HCEC 1CT (cell line): ENCODE data around the gene BNC1.

ENCODE experiments used
- DNase-seq: peaks from one replicate; pipeline ENCODE4 v3.0.0-alpha.2; 2017

BNC1 gene, protein sequence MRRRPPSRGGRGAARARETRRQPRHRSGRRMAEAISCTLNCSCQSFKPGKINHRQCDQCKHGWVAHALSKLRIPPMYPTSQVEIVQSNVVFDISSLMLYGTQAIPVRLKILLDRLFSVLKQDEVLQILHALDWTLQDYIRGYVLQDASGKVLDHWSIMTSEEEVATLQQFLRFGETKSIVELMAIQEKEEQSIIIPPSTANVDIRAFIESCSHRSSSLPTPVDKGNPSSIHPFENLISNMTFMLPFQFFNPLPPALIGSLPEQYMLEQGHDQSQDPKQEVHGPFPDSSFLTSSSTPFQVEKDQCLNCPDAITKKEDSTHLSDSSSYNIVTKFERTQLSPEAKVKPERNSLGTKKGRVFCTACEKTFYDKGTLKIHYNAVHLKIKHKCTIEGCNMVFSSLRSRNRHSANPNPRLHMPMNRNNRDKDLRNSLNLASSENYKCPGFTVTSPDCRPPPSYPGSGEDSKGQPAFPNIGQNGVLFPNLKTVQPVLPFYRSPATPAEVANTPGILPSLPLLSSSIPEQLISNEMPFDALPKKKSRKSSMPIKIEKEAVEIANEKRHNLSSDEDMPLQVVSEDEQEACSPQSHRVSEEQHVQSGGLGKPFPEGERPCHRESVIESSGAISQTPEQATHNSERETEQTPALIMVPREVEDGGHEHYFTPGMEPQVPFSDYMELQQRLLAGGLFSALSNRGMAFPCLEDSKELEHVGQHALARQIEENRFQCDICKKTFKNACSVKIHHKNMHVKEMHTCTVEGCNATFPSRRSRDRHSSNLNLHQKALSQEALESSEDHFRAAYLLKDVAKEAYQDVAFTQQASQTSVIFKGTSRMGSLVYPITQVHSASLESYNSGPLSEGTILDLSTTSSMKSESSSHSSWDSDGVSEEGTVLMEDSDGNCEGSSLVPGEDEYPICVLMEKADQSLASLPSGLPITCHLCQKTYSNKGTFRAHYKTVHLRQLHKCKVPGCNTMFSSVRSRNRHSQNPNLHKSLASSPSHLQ

DNA sequence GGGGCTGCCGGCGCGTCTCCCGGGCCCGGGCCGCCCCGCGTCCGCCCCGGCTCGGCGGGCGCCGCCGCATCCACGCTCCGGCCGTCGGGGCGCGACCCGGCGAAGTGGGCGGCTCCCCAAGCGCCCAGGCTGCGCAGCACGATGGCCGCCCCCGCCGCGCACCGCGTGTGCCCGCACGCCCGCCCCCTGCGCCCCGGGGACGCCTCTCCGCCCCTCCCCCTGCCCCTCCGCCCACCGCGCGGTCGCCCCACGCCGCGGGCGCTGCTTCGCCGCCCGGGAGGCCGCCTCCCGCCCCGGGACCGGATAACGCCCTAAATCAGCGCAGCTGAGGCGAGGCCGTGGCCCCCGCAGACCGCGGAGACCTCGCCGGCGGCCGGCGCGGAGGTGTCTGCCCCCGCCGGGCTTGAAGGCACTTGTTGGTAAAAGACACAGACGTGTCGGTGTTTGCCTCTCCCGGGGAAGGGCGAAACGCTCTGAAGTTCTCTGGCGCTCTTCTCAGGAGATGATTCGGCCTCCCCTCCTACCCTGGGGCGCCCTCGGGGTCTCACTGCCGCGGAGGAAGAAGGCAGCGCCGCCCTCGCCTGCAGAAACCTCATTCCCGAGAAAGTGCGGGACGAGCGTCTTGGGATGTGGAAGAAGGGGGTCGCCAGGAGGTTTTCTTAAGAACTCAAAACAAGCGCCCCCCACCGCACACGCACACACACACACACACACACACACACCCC lies at the start of gene BNC1:
Gene BNC1 (minus strand): TSS at position 106 of the 725 bp plus-strand sequence. CDS start 36 bp downstream, at position 70.
- DNase-seq: no peak

DNA sequence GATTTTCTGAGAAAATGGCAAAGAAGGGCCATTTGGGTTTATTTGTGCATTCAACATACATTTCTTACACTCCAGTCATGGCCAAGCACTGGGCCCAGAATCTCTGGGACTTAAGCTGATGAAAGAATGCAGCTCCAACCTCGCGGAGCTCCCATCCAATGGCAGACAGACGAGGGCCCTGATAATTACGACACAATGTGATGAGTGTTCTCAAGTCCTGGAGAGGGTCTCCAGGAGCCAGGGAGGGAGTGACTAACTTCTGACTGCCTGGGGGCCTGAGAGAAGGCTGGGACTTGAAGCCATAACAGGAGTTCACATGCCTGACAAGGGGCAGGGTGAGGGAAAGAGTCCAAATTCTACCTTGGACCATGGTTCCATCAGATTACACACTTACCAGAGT lies 42.6 kb upstream of the BNC1 start:
- DNase-seq: no peak

DNA sequence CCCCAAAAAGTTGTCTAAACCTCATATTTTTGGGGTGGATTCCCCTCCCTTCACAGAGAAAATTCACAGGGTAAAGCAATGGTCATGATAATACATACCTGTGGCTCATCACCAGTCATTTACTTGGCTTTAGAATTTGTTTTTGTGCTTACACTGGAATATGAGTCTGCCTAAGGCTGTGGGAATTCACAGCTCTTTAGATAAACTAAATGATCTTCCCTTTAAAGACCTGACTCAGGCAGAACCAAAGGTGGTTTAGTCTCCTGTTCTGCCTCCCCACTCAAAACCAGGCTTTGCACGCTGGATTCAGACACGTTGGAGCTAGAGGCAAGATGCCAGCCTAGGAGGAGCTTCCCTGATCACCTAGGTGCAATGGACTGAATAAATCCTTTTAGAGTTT lies 40.3 kb upstream of the BNC1 start:
- DNase-seq: no peak

DNA sequence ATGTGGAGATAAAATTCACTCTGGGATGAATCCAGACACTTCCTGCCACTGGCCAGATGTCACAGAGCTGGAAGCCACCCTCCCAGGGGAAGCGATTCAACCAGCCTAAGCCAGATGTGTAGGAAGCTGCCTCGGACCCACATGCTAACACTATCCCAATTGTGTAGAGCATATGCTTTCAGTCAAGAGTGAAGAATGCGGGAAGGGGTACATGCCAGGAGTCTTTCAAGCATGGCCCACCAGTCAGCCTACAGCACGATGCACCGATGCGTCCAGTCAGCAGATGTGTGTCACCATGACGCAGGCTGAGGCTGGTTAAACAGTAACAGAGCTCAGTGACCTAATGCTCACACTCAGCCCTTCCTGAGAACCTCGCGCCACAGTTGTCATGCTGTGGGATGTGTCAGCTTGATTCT lies 38.8 kb upstream of the BNC1 start:
- peak; percentile 94 for DNase-seq

DNA sequence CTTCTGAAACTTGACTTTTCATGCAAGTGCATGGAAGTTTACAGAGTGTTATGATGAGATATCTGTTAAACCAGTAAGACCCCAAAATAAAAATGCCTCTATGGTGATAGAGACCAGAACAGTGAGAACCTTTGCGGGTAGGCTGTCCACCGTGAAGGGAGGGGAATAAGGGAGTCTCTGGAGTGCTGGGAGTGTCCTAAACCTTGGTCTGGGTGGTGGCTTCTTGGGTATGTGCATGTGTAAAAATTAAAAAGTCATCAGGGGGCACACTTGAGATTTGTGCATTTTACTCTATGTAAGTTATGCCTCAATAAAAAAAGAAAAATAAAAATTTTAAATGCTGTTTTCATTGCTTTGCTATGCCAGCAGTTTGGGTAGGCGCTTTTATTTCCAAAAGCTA lies 38.2 kb upstream of the BNC1 start:
- no peak for DNase-seq

DNA sequence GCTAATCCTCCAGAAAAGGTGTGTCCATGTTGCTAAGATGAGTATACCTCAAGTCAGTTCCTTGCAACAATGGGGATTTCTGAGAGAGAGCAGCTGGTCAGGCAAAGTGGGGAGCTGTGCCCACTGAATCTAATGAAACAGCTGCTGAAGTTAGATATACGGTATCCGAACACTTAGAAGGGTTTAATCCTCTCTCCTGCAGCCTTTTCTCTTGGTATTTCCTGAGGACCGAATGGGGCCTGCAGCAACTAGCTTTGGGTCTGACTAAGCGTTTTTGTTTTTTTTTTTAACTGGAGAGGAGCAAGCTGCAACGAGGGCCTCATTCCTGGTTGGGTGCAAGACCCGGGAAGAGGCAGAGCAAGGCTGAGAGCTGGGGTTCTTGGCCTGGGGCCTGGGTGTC lies 37.6 kb upstream of the BNC1 start:
- DNase-seq: peak; percentile 59

DNA sequence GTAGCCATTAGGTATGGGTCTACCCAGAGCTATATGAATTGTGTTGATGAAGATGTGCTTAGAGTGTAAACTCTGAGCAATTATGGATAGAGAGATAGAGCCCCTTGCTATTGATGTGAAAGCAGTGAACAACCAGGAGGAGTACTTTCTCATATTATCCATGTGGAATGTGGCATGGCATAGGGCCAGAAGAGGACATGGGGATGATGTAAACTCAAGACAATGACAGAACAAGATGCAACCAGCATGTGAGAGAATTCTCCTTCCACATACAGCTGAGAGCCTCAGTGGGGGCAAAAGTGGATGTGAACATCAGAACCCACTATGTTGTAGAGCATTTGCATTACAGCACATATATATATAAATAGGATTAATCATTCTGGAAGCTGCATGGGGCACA lies 36.4 kb upstream of the BNC1 start:
- no peak for DNase-seq

DNA sequence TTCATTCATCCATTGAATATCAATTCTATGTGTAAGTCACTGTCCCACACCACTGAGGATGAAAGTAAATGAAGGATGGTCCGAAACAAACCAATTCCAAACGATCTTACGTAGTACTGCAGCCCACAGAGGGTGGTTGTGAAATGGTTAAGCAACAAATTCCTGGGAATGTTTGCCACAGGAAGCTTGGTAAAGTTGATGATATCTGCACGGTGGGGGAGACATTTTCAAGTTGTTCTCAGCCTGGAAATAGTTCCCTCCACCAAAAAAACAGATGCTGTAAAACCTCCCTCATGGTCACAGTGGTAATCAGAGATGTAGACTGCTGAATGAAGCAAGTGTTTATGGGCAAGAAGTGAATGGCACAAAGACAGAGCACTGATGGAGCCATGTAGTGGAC lies 35.9 kb upstream of the BNC1 start:
- DNase-seq: peak; percentile 67

DNA sequence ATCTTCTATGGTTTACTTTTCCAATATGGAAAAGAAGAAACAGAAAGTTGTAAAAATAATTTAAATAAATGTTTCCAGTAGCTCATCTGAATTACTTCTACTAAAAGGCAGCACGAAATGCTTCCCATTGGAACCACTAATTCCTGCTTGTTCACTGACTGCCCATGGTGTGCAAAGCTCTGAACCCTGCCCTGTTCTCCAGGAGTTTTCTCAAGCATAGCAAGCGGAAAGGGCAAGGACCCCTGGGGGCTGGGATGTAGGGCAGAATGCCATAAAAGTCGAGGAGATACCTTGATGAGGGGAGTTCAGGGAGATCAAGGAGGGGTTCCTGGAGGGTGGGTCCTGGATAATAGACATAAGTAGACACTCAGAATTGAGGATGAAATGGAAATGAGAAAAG lies 35.3 kb upstream of the BNC1 start:
- DNase-seq: no peak

DNA sequence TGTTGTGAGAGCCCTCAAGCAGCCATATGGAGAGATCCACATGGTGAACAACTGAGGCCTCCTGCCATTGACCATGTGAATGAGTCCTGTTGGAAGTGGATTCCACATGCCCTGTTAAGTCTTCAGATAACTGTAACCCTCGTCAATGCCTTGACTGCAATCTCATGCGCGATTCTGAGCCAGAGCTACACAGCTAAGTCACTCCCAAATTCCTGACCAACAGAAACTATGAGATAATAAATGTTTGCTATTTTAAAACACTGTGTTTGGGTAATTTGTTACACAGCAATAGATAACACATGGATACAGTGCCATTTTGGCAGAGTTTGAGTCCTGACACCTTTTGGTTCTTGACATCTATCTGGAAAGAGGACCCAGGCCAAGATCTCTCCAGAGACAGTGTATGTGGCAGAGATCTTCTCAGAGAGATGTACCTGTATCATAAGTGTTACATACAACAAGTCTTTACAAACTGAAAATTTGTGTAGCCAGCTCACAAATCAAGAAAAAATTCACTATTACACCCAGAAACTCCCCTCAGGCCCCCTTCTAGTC lies 34.5 kb upstream of the BNC1 start:
- DNase-seq: no peak

DNA sequence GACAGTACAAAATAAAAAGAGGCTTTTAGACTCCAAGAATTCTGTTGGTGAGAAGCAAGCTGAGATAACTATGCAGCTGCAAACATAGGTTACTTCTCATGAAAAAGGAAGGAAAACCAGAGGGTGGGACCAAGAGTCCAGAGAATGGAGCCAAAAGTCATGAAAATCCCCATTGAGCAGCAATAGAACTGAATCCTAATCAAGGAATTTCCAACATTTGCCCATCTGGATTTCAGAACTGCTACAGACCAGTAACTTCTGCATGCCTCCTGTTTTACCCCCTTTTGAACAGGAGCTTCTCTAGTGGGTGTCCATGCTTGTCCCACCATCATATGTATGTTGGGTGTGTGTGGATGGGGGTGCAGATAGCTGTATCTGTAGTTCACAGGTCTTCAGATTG lies 33.6 kb upstream of the BNC1 start:
- DNase-seq: no peak

DNA sequence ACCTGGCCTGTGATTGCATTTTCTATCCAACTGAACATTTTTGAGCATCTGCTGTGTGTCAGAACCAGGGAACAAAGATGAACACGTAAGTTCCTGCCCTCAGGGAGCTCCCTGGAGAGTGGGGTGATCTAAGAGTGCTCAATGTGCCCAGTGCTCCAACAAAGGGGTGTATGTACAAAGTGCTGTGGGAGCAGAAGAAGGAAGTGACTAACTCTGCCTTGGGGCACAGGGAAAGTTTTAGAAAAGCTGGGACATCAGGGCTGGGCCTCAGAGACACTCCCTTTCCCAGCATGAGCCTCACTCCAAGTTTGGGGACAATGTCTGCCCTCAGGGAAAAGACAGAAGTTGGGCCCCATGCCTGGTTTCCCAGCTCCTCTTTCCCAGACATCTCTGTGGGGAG lies 27.6 kb upstream of the BNC1 start:
- DNase-seq: no peak

DNA sequence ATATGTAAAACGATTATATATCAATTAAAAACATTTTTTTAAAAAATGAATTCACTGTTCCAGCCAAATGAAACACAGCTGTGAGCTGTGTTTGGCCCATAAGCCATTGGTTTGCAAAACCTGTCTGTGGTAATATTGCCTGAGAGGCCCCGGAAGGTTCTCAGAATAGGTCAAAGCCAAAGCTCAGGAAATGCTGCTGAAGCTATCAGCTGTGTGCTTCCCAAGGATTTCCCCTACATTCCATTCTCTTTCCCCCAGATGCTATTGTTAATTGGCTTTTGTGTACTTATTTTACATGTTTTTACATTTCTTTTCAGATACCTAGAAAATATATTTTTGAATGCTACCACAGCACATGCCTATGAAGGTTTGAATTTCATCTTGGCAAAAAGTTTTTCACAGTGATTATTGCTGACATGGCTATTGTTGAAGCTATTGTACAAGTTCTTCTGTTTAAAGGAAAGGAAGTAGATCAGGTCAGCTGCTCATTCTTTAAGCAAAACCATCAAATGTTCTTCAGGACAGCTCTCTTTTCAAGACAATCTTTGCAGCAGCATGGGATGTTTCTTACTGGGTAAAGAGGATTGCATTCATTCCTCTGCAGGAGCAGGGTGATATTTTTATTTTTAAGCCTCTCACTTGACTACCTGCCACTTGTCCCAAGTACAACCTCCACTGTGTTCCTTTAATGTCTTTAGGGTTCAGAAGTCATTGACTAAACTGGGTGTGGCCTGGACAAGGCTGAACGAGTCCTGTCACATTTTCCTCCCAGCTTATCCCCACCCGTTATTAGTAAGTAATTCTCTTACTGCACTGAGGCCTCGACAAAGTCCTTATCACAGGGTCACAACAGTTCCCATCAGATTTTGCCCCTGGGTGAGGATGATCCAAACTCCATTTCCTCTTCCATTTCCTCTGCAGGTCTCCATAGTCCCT lies 26.3 kb upstream of the BNC1 start:
- DNase-seq: no peak

DNA sequence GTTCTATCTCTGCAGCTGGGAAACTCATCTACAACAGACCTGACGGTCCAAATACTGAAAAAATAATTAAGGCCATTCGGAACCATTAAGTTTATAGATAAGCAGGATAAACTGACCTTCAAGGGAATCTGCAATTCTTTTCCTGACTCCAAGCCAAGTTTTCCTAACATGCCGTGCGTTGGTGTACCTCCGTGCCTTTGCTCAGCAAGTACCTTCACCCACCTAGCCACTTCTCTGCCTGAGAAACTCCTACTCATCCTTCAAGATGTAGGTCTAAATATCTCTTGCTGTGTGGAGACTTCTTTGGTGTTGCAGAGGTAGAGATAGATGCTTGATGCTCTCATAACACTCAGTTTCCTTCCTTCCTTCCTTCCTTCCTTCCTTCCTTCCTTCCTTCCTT lies 24.2 kb upstream of the BNC1 start:
- DNase-seq: no peak

DNA sequence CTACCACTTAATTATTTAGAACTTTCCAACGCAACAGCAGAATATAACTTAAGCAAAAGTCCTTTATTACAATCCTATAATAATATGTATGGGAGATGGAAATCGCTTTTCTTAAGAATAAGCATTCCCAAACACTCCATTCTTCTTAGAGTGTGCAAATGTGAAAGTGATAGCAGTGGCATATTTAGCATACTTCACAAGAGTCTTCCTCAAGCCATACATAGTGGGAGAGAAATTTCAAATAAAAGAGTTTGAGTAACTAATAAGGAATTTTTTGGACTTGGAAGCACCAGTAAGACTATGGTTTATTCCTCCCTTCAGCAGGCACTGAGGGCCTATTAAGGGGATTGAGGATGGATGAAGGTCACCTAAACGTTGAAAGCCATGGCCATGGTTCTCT lies 22.1 kb upstream of the BNC1 start:
- DNase-seq: no peak

DNA sequence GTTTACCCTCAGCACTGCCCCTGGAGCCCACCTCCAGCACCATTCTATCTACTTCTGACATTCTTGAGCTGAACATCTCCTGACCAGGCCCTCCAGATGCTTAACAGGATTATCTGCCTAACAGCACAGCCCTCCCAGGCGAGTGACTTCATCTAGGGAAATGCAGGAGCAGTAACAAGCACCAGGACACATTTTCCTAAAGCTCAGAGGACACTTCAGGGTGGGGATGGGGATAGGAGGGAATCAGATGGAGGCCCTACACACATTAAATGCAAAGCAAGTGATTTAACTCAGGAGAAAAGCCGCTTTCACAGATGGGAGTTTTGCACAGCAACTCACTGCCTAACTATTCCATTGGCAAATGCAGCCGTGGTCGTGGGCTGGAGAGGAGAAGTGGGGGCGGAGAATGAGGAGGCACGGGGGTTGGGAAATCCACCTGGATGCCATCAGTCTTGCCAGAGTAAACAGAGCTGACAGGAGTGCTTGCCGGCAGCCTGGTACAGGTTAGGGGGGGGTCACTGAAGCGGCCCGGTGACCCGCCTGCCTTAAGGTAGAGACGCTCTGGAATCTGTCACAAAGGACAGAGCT lies 21.3 kb upstream of the BNC1 start:
- DNase-seq: no peak

DNA sequence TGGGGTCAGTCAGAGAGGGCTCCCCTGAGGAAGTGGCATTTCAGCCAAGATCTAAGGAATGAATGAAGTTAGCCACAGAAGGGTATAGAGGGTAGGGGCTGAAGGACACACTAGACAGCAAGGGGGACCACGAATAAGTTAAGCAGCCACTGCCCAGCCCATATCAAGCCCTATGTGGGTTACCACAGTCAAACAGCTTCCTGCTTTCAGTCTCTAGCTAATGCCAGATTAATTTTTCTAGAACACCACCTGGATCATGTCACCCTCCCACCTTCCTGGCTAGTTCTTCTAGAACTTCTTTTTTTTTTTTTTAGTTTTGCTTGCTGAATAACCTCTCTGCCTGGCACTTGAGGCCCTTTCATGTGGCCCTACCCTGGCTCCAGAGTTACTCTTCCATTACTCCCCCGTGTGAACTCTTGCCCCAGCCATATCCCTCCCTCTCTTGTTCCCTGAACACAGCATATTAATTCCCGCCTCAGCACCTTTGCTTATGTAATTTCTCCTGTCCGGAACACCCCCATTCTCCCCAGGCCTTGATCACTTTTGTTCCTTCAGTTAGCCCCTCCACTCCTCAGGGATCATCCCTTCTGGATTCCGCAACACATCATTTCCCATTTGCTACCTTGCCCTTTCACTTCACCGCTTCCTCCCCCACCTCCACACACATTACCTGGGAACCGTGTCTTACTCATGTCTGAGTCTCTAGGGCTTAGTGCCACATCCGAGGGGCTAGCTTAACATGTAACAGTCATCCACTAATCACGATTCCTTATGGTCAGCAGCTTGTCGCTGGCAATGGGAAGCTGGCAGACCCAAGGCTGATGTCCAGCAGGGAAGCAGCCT lies 20.6 kb upstream of the BNC1 start:
- no peak for DNase-seq

DNA sequence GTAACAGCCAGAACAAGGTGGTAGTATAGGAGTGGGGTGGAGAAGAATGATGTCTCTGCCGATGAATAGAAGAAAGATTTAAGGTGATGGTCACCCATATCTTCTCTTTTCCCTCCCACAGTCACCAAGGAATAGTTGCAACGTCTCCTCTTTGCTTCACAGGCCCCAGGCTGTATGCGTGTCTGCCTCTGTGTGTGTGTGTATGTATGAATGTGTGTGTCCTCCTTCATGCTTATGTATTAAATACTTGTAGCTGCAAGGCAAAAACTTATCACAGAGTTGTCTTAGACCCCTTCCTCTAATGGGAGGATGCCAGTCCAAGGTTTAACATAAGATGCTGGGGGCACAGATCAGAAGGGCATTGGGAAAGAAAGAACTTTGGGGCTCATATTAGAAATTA lies 19.1 kb upstream of the BNC1 start:
- no peak for DNase-seq

DNA sequence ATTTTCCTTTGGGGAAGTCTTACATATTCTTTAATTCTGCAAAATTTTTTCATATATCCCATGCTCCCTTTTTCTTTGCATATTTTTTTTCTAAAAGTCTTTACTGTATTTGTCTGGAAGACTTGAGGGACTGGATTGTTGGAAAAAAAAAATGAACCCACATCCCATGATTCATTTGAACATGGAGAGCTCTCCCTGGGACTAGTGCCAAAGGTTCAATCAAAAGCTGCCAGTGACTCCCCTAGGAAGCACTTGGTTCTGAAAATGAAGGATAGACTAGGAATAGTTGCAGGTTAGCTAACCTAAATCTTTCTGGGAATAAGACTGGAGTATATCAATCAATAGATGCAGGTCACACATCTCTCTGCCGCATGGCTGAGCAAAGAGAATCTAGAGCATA lies 16.4 kb upstream of the BNC1 start:
- peak; percentile 61 for DNase-seq

DNA sequence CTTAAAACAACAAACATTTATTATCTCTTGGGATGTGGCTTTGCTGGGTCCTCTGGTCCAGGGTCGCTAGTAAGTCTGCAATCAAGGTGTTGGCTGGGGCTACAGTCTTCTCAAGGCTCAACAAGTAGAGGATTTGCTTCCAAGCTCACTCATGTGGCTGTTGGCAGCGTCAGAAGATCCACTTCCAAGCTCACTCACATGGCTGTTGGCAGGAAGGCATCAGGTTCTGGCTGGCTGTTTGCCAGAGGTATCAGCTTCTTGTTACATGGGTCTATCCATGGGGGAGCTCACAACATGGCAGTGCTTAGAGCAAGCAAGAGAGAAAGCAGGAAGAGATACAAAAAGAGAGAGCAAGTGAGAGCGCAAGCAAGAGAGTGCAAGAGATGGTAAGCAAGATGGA lies 15.0 kb upstream of the BNC1 start:
- DNase-seq: no peak
